Measurements from ENCODE around the gene STPG1. TPM values are rescaled to one million over a fixed set of nuclear protein-coding genes. Genes with fewer than 3 reads are reported as not detected.

STPG1 gene
- total and polyA plus RNA-seq, 9 of the 15 experiments (the other 6 are each of a cell fraction or from before 2014, with no cell fraction given): 5.0 to 11.9 (median 8.3) TPM

DNA sequence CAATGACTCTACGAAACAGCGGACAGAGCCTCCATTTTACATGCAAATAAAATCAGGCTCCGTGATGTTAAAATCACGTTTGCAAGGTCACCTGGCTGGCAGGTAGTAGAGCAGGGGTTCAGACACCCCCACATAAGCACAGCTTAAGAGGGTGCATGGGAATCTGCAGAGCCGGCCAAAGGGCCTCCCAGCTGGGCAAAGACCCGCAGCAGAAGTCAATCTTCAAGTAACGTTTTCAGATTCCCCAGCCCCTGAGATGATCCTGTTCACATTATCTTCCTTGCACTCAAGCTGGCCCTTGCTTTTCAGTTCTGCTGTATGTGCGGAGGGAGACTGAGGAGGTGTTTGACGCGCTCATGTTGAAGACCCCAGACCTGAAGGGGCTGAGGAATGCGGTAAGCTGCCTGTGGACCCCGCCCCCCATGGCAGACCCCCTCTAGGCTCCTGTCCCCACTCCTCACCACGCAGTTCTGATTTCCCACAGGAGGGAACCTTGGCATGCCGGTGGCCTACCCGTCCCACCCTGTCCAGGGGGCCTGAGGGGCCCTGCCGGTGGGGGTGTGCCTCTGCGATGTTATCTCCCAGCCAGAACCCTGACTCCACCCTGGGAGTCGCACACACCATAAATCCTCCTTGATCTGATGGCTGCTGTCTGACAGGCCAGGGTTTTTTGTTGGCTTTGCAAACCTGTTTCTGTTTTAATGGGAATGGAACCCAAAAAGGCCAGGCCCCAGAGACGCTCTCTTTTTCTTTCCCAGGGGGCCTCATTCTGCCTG, 66.2 kb downstream of the STPG1 start (continued):
- TF ChIP-seq, protein P1, sequence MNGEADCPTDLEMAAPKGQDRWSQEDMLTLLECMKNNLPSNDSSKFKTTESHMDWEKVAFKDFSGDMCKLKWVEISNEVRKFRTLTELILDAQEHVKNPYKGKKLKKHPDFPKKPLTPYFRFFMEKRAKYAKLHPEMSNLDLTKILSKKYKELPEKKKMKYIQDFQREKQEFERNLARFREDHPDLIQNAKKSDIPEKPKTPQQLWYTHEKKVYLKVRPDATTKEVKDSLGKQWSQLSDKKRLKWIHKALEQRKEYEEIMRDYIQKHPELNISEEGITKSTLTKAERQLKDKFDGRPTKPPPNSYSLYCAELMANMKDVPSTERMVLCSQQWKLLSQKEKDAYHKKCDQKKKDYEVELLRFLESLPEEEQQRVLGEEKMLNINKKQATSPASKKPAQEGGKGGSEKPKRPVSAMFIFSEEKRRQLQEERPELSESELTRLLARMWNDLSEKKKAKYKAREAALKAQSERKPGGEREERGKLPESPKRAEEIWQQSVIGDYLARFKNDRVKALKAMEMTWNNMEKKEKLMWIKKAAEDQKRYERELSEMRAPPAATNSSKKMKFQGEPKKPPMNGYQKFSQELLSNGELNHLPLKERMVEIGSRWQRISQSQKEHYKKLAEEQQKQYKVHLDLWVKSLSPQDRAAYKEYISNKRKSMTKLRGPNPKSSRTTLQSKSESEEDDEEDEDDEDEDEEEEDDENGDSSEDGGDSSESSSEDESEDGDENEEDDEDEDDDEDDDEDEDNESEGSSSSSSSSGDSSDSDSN (IDR thresholded peaks at IDR 0.05; ENCODE audit: borderline replicate concordance in 1 of 2, low read depth in 2 of 2, low read length in 2 of 2): peak; percentile 90 to 97; a peak in 3 of 4 replicates
- TF ChIP-seq, protein P2, sequence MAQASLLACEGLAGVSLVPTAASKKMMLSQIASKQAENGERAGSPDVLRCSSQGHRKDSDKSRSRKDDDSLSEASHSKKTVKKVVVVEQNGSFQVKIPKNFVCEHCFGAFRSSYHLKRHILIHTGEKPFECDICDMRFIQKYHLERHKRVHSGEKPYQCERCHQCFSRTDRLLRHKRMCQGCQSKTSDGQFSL (CRISPR knock-in tag; IDR thresholded peaks at IDR 0.05): no peak
- TF ChIP-seq, protein P2 (tag; IDR thresholded peaks at IDR 0.05): peak in 1 of 2 experiments; percentile 30; a peak in 1 of 4 replicates
- TF ChIP-seq RBFOX2 (IDR thresholded peaks at IDR 0.05; ENCODE audit: low read depth, low read length) (no peak), MTA2 (IDR thresholded peaks at IDR 0.05; ENCODE audit: low read depth) (no peak), FOXJ2 (tag; IDR thresholded peaks at IDR 0.05) (no peak), SRF (CRISPR knock-in tag; IDR thresholded peaks at IDR 0.05) (no peak), BDP1 (IDR thresholded peaks at IDR 0.05; ENCODE audit: insufficient read depth, insufficient read length) (no peak), ZNF239 (CRISPR knock-in tag; IDR thresholded peaks at IDR 0.05) (no peak), SMAD2 (IDR thresholded peaks at IDR 0.05; ENCODE audit: low read depth, low read length) (no peak), ARID2 (IDR thresholded peaks at IDR 0.05) (no peak), GTF2E2 (tag; IDR thresholded peaks at IDR 0.05) (no peak)
- TF ChIP-seq, protein P3, sequence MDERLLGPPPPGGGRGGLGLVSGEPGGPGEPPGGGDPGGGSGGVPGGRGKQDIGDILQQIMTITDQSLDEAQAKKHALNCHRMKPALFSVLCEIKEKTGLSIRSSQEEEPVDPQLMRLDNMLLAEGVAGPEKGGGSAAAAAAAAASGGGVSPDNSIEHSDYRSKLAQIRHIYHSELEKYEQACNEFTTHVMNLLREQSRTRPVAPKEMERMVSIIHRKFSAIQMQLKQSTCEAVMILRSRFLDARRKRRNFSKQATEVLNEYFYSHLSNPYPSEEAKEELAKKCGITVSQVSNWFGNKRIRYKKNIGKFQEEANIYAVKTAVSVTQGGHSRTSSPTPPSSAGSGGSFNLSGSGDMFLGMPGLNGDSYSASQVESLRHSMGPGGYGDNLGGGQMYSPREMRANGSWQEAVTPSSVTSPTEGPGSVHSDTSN (CRISPR knock-in tag; IDR thresholded peaks at IDR 0.05; ENCODE audit: low read depth): no peak
- TF ChIP-seq, protein P3 (tag; conservative IDR thresholded peaks at IDR 0.05; ENCODE audit: low read depth): peak; percentile 81
